Endothelial cell of umbilical vein (primary cell): ENCODE measurements around the gene SYNE1. TPM values are rescaled to one million over a fixed set of nuclear protein-coding genes. Genes with fewer than 3 reads are reported as not detected.

Source experiments
- BruUV-seq: library from RNA; stranded (reverse); fragments of 400-500 nt; replicated peaks from 2 replicates; lab custom pipeline; 2021; lab: Mats Ljungman, UMichigan
- CTCF ChIA-PET: fragments of 300-600, 350-600 bp; sonication (Branson Sonifier 250); formaldehyde crosslinking; loops from one replicate; lab custom pipeline; 2021; ENCODE audit warnings: antibody characterized with exemption, inconsistent platforms; lab: Charles Lee
- POLR2A ChIA-PET: fragments of 300-600, 350-600 bp; sonication (Branson Sonifier 250); formaldehyde crosslinking; loops from one replicate; lab custom pipeline; 2021; ENCODE audit warnings: antibody characterized with exemption, inconsistent platforms; lab: Charles Lee
- DNase-seq: peaks from one replicate; pipeline ENCODE4 v3.0.0-alpha.2; 2011; ENCODE audit warnings: low read depth, low spot score
- FAIRE-seq: peaks from 2 replicates; lab custom pipeline; 2011; peaks lifted over from hg19 to GRCh38; lab: Jason Lieb, UNC
- H2AFZ ChIP-seq: 2 replicates; pipeline ENCODE4 v1.6.0; 2012; ENCODE audit warnings: low read depth, low read length, control low read depth, inconsistent platforms
- H3K27ac ChIP-seq: 2 replicates; pipeline ENCODE4 v1.5.1; 2011; ENCODE audit warnings: low read depth, mild to moderate bottlenecking, control low read depth, low read length, moderate library complexity; ENCODE audit not compliant: insufficient read depth
- H3K27me3 ChIP-seq, 2 experiments: 2 replicates each; pipeline versions ENCODE4 v1.6.0 to v1.6.1; 2011; ENCODE audit warnings: low read length in 2 of 2, mixed read lengths in 1 of 2; ENCODE audit not compliant: control insufficient read depth in 2 of 2, insufficient read depth in 2 of 2
- H3K36me3 ChIP-seq, 2 experiments: 2 replicates in 1 of 2; 3 replicates in 1 of 2; pipeline ENCODE4 v1.5.1; 2011; ENCODE audit warnings: low read length in 2 of 2, mild to moderate bottlenecking in 1 of 2, moderate library complexity in 1 of 2; ENCODE audit not compliant: control insufficient read depth in 2 of 2, insufficient read depth in 2 of 2; ENCODE audit errors: extremely low read depth in 1 of 2
- H3K4me1 ChIP-seq: 3 replicates; pipeline ENCODE4 v1.5.1; 2011; ENCODE audit warnings: mild to moderate bottlenecking, low read length; ENCODE audit not compliant: control insufficient read depth, insufficient read depth; ENCODE audit errors: extremely low read depth
- H3K4me2 ChIP-seq: 2 replicates; pipeline ENCODE4 v1.6.1; 2011; ENCODE audit warnings: low read length, control low read depth, mixed read lengths; ENCODE audit not compliant: insufficient read depth
- H3K4me3 ChIP-seq, 3 experiments: fragments of 200-600 bp in 1 of 3; sonication (generic), shearing (Covaris generic) in 1 of 3; replicated peaks in 1 of 3; 2 replicates each; pipeline ENCODE4 v1.5.1; 2011 to 2016; ENCODE audit warnings: control low read depth in 3 of 3, low read length in 3 of 3, mild to moderate bottlenecking in 2 of 3, inconsistent platforms in 1 of 3, low read depth in 1 of 3, moderate library complexity in 1 of 3; ENCODE audit not compliant: insufficient read depth in 1 of 3
- H3K79me2 ChIP-seq: 2 replicates; pipeline ENCODE4 v1.6.0; 2012; ENCODE audit warnings: low read length, inconsistent platforms; ENCODE audit not compliant: control insufficient read depth, insufficient read depth
- H3K9ac ChIP-seq: replicated peaks from 2 replicates; pipeline ENCODE3; 2011; ENCODE audit warnings: low read length, control low read depth; ENCODE audit not compliant: insufficient read depth; ENCODE audit errors: extremely low read depth
- H3K9me1 ChIP-seq: replicated peaks from 3 replicates; pipeline ENCODE4 v1.6.0; 2011; ENCODE audit warnings: mild to moderate bottlenecking, low read length; ENCODE audit not compliant: control insufficient read depth, insufficient read depth; ENCODE audit errors: extremely low read depth
- H3K9me3 ChIP-seq: replicated peaks from 2 replicates; pipeline ENCODE4 v1.5.1; 2012; ENCODE audit warnings: low read length, inconsistent platforms; ENCODE audit not compliant: control insufficient read depth, insufficient read depth
- H4K20me1 ChIP-seq: replicated peaks from 2 replicates; pipeline ENCODE3; 2011; ENCODE audit warnings: mild to moderate bottlenecking, low read length; ENCODE audit not compliant: control insufficient read depth, insufficient read depth; ENCODE audit errors: extremely low read depth
- CTCF ChIP-seq, 2 donors: IDR thresholded peaks; 1 replicate in 1 of 2; 2 replicates in 1 of 2; pipeline ENCODE4 v1.5.1; 2011; ENCODE audit warnings: low read length in 2 of 2, mild to moderate bottlenecking in 2 of 2, moderate library complexity in 2 of 2, control low read depth in 1 of 2, inconsistent platforms in 1 of 2, low read depth in 1 of 2; ENCODE audit not compliant: insufficient read depth in 1 of 2; ENCODE audit errors: extremely low read depth in 1 of 2
- EZH2 ChIP-seq: IDR thresholded peaks from 2 replicates; pipeline ENCODE4 v1.6.1; 2012; ENCODE audit warnings: borderline replicate concordance, low read depth, mild to moderate bottlenecking, moderate library complexity, low read length, inconsistent platforms; ENCODE audit not compliant: severe bottlenecking
- FOS ChIP-seq: IDR thresholded peaks from 2 replicates; pipeline ENCODE4 v1.6.1; 2011; ENCODE audit warnings: mild to moderate bottlenecking, low read length, moderate library complexity, borderline replicate concordance; ENCODE audit not compliant: insufficient read depth
- GATA2 ChIP-seq: IDR thresholded peaks from 2 replicates; pipeline ENCODE4 v1.7.0; 2011; ENCODE audit warnings: low read depth, mild to moderate bottlenecking, moderate library complexity, mixed read lengths, low read length; ENCODE audit not compliant: insufficient read length, insufficient read depth
- JUN ChIP-seq: IDR thresholded peaks from 2 replicates; pipeline ENCODE4 v1.6.1; 2011; ENCODE audit warnings: borderline replicate concordance, low read depth; ENCODE audit not compliant: insufficient read length, insufficient read depth
- MAX ChIP-seq: IDR thresholded peaks from 2 replicates; pipeline ENCODE4 v1.6.1; 2011; ENCODE audit not compliant: insufficient read depth, insufficient read length
- MYC ChIP-seq: IDR thresholded peaks from one replicate; pipeline ENCODE4 v1.6.1; 2011; ENCODE audit warnings: mild to moderate bottlenecking, low read depth, low read length
- POLR2A ChIP-seq: IDR thresholded peaks from 2 replicates; pipeline ENCODE4 v1.6.1; 2012; ENCODE audit warnings: low read depth, mild to moderate bottlenecking, control low read depth, low read length
- POLR2AphosphoS5 ChIP-seq: IDR thresholded peaks from 2 replicates; pipeline ENCODE4 v1.6.1; 2012; ENCODE audit warnings: low read depth, mild to moderate bottlenecking, control low read depth, low read length, moderate library complexity; ENCODE audit not compliant: insufficient read depth
- dilution Hi-C: fragments of 300-500 bp; cut with MboI; formaldehyde crosslinking; loops from one replicate; pipeline ENCODE4 v1.15.0; 2019; ENCODE audit warnings: low sequenced_read_pairs; ENCODE audit not compliant: extremely low pct_ligation_motif_present
- intact Hi-C: fragments of 100-400 bp; cut with micrococcal nuclease; formaldehyde crosslinking; loops from one replicate; pipeline ENCODE4 v1.10.0; 2022
- polyA plus RNA-seq, 4 experiments: library from polyadenylated mRNA; depleted of rRNA in 3 of 4; stranded (reverse) in 3 of 4; unstranded in 1 of 4; fragments of >200 nt; gene quantifications; 2 replicates each; pipeline versions ENCODE4 v1.2.1 to v1.2.3, GENCODE V29; 2011 to 2012; ENCODE audit warnings: missing spikeins in 1 of 4
- total RNA-seq: library from RNA; stranded (reverse); gene quantifications from 2 replicates; pipeline ENCODE4 v1.2.3, GENCODE V29; 2021

The SYNE1 gene
- total and polyA plus RNA-seq, 2 donors (not counting 3 experiments of a cell fraction or from before 2014, with no cell fraction given): 26.5 to 52.3 TPM

- FAIRE-seq: no peak
- peaks cover 3 to 17% of the 10 kb centered on the region in 2 experiments for H3K36me3 ChIP-seq
- intact Hi-C loops: no loop called here
Observed at GRCh38 chr6:152148412-152148811, 488.8 kb downstream of the SYNE1 start.

GRCh38 chr6:152147269-152147668 lies 489.9 kb downstream of the SYNE1 start:
- Histone ChIP-seq H3K36me3 (peaks cover 3 to 19% of the 10 kb centered on the region in 2 experiments), H3K79me2 (no peaks in the 10 kb centered on the region), H3K4me1 (no peaks in the 10 kb centered on the region), H3K9me1 (no peaks in the 10 kb centered on the region), H3K27ac (no peak overlapping the region), H3K4me2 (no peak overlapping the region), H2AFZ (no peak overlapping the region), H3K27me3 (no peaks in the 10 kb centered on the region), H4K20me1 (no peaks in the 10 kb centered on the region), H3K9ac (no peak overlapping the region), H3K4me3 (no peak overlapping the region), H3K9me3 (no peaks in the 10 kb centered on the region)
- DNase-seq (no peak), FAIRE-seq (no peak)
- TF ChIP-seq GATA2: no peak
- TF ChIP-seq MYC: no peak
- no peak for TF ChIP-seq EZH2
- no peak for TF ChIP-seq FOS
- no peak for TF ChIP-seq POLR2AphosphoS5
- no peak for TF ChIP-seq CTCF (IDR thresholded peaks at IDR 0.05; ENCODE audit: extremely low read depth in 1 of 2, insufficient read depth in 1 of 2, low read depth in 1 of 2, low read length in 2 of 2)
- dilution Hi-C loops: no loop called here
- ChIA-PET CTCF (interaction anchor here (1.3 kb wide), 1 partner anchor 382 kb away, joined by 3 read pairs; no protein-coding TSS in a partner anchor), POLR2A (no interaction called here)
- no TSS peak for BruUV-seq
- intact Hi-C loops: no loop called here

More at GRCh38 chr6:152148412-152148811, 488.8 kb downstream of the SYNE1 start:
- TF ChIP-seq EZH2: no peak
- no peak for TF ChIP-seq JUN
- TF ChIP-seq POLR2A: no peak
- no peak for TF ChIP-seq FOS
- no peak for TF ChIP-seq MAX
- TF ChIP-seq GATA2: no peak
- TF ChIP-seq MYC: no peak
- Histone ChIP-seq H3K9me3 (no peaks in the 10 kb centered on the region), H3K27me3 (no peaks in the 10 kb centered on the region), H4K20me1 (no peaks in the 10 kb centered on the region), H2AFZ (no peak overlapping the region), H3K79me2 (no peaks in the 10 kb centered on the region), H3K4me2 (no peak overlapping the region), H3K4me3 (no peak overlapping the region), H3K9me1 (no peaks in the 10 kb centered on the region), H3K4me1 (no peaks in the 10 kb centered on the region), H3K9ac (no peak overlapping the region), H3K27ac (no peak overlapping the region)
- no TSS peak for BruUV-seq
- CTCF ChIA-PET: interaction anchor here (1.3 kb wide), 1 partner anchor 473 kb away, joined by 3 read pairs; no protein-coding TSS in a partner anchor
- POLR2A ChIA-PET: no interaction called here
- no peak for DNase-seq
- dilution Hi-C loops: no loop called here
